Activated gamma-delta T cell (primary cell): Measurements from ENCODE around the gene SLC12A5.
"Not testable (repeated sequence)": the region's sequence is repeated elsewhere in the genome, so short reads cannot be mapped to it uniquely, and the experiment has no call there.

ENCODE experiments used
- DNase-seq: peaks from one replicate; lab custom pipeline; 2025; lab: John Stamatoyannopoulos, UW
- total RNA-seq, 2 donors: gene quantifications; one replicate each; lab custom pipeline; 2026; lab: John Stamatoyannopoulos, UW

Gene SLC12A5
- 0 to 0.31 reads per million in 2 donors for total RNA-seq

- no peak for DNase-seq
Measured at GRCh38 chr20:46028772-46029371, at the start of gene SLC12A5. SLC12A5 (plus strand) TSS chr20:46029215; CDS start chr20:46029345, 130 bp downstream.

GRCh38 chr20:45981261-45981660, 47.8 kb upstream of the SLC12A5 start:
- no peak for DNase-seq

DNA sequence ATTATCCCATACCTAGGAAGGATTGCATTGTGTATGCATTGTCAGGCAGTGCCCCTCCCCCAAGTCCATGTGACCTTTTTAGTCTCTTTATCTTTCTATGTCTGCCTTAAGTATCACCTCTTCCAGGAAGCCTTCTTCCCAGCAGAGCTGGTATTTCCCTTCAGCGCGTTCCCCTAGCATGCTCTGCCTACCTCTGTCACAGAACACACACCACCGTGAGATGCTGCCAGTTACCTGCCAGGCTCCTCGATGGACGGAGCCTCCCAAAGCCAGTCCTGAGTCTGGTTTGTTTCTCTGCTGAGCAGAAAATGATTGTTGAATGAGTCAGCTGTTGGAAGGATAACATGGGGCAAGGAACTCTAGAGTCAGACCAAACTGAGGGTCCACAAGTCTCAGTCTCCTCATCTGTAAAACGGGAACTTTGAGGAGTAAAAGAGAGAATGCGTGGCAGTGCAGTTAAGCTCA, 45.7 kb upstream of the SLC12A5 start:
- no peak for DNase-seq

GRCh38 chr20:45985573-45985972, 43.4 kb upstream of the SLC12A5 start:
- DNase-seq: no peak

DNA sequence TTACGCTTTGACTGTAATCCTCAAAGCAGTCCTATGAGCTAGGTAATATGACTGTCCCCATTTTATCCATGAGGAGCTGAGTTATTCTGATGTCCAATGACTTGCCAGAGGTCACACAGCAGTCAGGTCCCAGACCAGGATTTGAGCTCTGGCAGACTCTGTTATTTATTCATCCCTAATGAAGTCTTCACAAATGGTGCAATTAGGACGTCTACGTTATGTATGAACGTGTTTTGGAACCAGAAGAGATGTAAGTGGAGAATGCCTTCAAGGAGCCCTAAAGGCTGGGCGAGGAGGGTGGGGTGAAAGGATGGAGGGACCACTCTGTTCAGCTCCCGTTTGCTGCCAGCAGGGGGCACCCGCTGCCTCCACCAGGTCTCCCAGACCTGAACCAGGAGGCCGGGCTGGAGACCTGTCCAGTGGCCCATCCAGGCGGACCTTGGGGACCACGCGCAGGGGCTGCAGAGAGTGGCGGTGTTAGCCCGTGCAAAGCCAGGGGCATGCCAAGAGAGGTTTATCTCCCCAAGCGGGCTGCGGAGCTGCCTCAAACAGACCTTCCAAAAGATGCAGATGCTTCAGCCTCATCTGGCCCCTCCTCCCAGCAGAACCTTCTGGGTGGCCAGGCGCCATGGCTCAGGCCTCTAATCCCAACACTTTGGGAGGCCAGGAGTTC, 41.8 kb upstream of the SLC12A5 start:
- peak; percentile 33 for DNase-seq

DNA sequence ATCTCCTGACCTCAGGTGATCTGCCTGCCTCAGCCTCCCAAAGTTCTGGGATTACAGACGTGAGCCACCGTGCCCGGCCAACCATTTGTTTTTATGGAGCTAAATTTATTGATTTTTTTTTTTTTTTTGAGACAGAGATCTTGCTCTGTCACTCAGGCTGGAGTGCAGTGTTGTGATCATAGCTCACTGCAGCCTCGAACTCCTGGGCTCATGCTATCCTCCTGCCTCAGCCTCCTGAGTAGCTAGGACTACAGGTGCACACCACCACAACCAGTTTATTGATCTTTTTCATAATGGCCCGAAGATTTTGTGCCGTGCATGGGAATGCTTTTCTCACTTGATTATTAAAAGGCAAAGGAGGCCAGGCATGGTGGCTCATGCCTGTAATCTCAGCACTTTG, 40.2 kb upstream of the SLC12A5 start:
- DNase-seq: not testable (repeated sequence)

DNA sequence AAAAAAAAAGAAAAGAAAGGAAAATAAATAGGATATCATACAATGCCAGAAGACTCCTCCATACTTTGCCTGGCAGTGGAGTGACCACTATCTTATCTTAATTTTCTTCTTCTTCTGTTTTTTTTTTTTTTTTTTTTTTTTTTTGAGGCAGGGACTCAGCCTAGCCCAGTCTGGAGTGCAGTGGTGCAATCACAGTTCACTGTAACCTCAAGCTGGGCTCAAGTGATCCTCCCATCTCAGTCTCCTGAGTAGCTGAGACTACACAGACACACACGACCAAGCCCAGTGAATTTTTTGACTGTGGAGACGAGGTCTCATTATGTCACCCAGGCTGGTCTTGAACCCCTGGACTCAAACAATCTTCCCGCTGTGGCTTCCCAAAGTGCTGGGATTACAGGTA, 37.4 kb upstream of the SLC12A5 start:
- no peak for DNase-seq

- DNase-seq: no peak
Measured at GRCh38 chr20:45993197-45993951, 35.6 kb upstream of the SLC12A5 start.

DNA sequence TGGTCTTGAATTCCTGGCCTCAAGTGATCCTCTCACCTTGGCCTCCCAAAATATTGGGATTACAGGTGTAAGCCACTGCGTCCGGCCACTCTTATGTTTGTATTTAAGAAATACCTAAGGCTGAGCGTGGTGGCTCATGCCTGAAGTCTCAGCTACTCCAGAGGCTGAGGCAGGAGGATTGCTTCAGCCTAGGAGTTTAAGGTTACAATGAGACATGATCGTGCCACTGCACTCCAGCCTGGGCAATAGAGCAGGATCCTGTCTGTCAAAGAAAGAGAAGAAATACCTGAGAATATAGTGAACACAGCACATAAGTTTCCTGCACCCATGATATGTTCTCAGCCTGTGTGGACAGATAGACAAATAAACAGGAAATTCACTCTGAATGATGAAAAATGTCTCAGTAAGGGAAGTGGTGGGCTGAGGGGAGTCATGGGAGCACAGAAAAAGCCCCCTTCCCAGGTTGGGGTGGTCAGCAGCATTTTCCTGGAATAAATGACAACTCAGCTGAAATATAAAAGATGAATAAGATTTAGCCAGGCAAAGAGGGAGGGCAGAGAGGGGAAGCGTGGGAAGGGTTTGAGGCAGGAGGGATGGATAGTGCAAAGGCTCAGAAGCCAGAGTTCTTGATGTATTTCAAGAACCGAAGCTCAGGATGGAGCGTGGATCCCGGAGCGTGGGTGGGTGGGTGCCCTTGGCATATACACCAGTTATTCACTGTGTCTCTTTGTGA, 34.1 kb upstream of the SLC12A5 start:
- DNase-seq: no peak

DNA sequence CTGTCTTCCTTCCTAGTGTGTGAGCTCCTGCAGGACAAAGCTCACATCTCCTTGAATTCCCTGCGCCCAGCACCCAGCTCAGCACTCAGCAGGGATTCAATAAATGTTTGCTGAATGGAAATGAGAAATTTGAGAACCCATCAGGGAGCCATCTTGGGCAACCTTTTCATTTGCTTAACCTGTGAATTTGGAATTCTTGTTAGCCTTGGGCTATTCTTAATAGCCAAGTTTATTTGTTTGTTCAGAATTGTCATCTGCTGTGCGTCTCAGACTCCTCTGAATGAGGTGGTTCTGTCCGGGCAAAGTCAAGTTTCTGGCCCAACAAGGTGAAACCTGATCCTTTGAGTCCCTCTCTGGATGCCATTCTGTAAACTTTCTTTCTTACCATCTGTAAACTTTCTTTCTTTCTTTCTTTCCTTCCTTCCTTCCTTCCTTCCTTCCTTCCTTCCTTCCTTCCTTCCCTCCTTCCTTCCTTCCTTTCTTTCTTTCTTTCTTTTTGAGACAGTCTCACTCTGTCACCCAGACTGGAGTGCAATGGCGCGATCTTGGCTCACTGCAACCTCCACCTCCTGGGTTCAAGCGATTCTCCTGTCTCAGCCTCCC, 33.4 kb upstream of the SLC12A5 start:
- DNase-seq: not testable (repeated sequence)

GRCh38 chr20:45997187-45997586, 31.8 kb upstream of the SLC12A5 start:
- DNase-seq: no peak

DNA sequence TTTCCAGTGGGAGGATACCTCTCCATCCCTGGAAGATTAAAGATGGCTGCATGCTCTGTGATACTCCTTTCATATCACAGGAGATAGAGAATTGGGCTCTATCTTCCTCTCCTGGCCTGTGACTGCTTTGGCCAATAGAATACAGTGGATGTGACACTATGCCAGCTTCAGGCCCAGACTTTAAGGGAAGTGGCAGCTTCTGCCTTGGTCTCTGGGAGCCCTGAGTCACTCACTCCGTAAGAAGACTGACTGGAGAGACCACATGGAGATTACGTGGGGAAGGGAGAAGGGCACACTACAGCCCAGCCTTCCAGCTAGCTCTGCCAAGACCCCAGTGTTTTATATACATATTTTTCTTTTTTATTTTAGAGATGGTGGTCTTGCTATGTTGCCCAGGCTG, 30.7 kb upstream of the SLC12A5 start:
- no peak for DNase-seq

- DNase-seq: no peak
Measured at GRCh38 chr20:45998761-45999160, 30.3 kb upstream of the SLC12A5 start.

- DNase-seq: no peak
Measured at GRCh38 chr20:45999557-46000261, 29.3 kb upstream of the SLC12A5 start.

DNA sequence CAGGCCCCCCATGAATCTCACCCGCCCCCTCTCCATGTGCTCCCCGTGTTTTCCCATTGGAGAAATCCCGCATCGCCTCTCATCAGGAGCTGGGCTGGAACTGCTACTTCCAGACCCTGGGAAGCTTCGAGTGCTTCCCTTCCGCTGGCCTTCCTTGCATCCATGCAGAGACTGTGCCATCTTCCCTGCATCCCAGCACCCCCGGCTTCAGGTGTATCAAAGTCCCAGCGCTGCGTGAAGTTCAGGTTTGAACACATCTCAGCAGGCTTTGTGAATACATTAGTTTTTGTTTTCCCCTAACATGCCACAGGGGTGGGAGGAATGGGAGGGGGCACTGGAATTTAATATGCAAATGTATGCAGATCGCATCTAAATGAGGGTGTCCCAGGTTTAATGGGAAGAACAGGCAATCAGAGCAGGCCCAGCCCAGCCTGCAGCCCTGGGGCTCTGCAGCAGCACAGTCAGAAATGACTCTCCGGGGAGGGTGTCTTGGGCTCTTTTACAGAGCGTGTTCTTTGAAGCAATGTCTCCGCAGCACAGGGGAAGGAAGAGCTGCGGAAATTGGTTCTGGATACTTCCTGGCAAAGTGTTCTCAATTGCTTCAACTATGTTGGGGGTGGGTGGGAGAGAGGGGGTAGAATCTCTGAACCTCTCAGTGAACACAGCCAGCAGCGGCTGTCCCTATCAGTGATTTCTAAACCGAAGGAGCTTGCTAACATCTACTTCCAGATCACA, 28.6 kb upstream of the SLC12A5 start:
- no peak for DNase-seq

DNA sequence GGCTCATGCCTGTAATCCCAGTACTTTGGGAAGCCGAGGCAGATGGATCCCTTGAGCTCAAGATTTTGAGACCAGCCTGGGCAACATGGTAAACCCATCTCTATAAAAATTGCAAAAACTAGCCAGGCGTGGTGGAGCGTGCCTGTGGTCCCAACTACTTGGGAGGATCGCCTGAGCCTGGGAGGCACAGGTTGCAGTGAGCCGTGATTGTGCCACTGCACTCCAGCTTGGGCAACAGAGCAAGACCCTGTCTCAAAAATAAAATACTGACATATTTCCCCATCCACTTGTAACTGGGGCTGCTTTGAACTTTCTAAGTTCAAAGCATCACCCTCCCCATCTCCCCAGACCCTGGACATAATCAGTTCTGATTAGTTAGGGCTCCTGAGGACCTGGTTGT, 27.5 kb upstream of the SLC12A5 start:
- no peak for DNase-seq

DNA sequence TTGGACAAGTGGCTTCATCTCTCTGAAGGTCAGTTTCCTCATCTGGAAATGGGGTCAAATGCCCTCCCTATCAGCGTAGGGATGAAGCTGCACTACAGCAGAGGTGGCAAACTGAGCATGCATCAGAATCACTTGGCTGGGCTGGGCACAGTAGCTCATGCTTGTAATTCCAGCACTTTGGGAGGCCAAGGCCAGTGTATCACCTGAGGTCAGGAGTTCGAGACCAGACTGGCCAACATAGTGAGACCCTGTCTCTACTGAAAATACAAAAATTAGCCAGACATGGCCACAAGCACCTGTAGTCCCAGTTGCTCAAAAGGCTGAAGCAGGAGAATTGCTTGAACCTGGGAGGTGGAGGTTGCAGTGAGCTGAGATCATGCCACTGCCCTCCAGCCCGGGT, 27.0 kb upstream of the SLC12A5 start:
- no peak for DNase-seq

DNA sequence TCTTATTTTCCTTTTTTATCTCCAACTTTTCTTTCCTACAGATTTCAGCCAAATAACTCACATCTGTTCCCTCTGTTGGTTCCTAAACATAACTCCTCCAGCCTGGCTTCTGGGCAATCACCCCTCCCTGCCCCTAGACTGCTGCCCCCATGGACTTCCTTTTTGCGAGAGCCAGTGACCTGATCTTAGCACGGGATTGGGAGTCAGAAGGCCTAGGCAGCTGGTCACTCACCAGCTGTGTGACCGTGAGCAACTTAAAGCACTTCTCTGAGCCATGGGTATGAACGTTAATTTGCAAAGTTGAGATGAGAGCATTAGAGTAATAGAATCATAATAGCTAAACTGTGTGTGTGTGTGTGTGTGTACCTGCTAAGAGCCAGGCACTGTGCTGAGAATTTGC, 24.8 kb upstream of the SLC12A5 start:
- DNase-seq: no peak

GRCh38 chr20:46004889-46005473, 24.0 kb upstream of the SLC12A5 start:
- no peak for DNase-seq
